Spinal cord (tissue), 10 donors: ENCODE data around the gene CEP85. TPM values are rescaled to one million over a fixed set of nuclear protein-coding genes. Genes with fewer than 3 reads are reported as not detected.

Source experiments
- DNase-seq, 6 donors: peaks; one replicate each; pipeline versions ENCODE4 v3.0.0 to v3.0.0-alpha.2; 2013 to 2015; ENCODE audit warnings: low spot score in 6 of 6, low read depth in 4 of 6
- H3K27ac ChIP-seq: one replicate; pipeline ENCODE4 v1.5.1; 2013; ENCODE audit warnings: low read depth, low read length, control low read depth
- H3K27me3 ChIP-seq: one replicate; pipeline ENCODE4 v1.6.1; 2013; ENCODE audit warnings: low read length; ENCODE audit not compliant: control insufficient read depth, insufficient read depth
- H3K36me3 ChIP-seq: one replicate; pipeline ENCODE4 v1.6.1; 2013; ENCODE audit warnings: low read length; ENCODE audit not compliant: control insufficient read depth, insufficient read depth
- H3K4me1 ChIP-seq: one replicate; pipeline ENCODE4 v1.6.1; 2013; ENCODE audit warnings: low read length; ENCODE audit not compliant: control insufficient read depth, insufficient read depth
- H3K4me3 ChIP-seq: one replicate; pipeline ENCODE4 v1.5.1; 2013; ENCODE audit warnings: low read depth, low read length, control low read depth
- H3K9me3 ChIP-seq: one replicate; pipeline ENCODE4 v1.6.1; 2013; ENCODE audit warnings: low read length; ENCODE audit not compliant: control insufficient read depth, insufficient read depth
- WGBS: methylation state at CpG from one replicate; pipeline ENCODE4 v1.1.5; 2013; ENCODE audit warnings: missing lambda C conversion rate; ENCODE audit not compliant: insufficient coverage; 5-methylcytosine and 5-hydroxymethylcytosine counted together
- polyA plus RNA-seq, 2 donors: library from polyadenylated mRNA; unstranded; fragments of 120-200 nt; gene quantifications; one replicate each; pipeline ENCODE4 v1.2.1, GENCODE V29; 2013; ENCODE audit not compliant: insufficient read length in 2 of 2
- total RNA-seq, 2 donors: library from RNA; depleted of rRNA in 1 of 2; stranded (reverse); fragments of 120-200 nt in 1 of 2; fragments of >200 nt in 1 of 2; gene quantifications; one replicate each; pipeline versions ENCODE4 v1.2.3 to v1.2.4, GENCODE V29; 2013 to 2014
- donor health status: healthy.

Gene CEP85
- total and polyA plus RNA-seq, 4 donors = 14.7 to 20.3 (median 16.7) TPM

DNA sequence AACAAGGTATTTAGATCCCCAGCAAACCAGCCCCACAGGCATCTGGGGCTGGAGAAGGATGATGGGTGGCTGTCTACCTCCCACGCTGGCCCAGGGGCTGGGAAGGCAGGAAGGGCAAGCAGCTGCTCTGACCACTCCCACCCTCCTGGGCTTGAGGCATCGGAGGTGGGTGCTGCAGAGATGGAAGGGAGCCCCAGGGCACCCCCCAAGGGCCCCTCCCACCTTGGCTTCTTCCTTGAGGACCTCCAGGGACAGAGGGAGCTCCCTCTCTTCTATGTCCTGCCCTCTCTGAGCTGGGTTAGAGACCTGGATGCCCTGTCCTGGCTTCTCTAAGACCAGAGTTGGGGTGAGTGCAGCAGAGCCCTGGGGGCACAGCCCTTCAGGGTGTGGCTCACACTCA, 86.9 kb downstream of the CEP85 start:
- H3K36me3 ChIP-seq = peaks cover 3% of the 10 kb centered on the region
- H3K4me1 ChIP-seq = peaks cover 3% of the 10 kb centered on the region
- H3K27ac ChIP-seq = no peak overlapping the region
- no peaks in the 10 kb centered on the region for H3K27me3 ChIP-seq
- H3K4me3 ChIP-seq = no peak overlapping the region
- DNase-seq = no peak
- WGBS = no CpG with 5 or more reads among the region's 2 CpGs
- H3K9me3 ChIP-seq = no peaks in the 10 kb centered on the region

DNA sequence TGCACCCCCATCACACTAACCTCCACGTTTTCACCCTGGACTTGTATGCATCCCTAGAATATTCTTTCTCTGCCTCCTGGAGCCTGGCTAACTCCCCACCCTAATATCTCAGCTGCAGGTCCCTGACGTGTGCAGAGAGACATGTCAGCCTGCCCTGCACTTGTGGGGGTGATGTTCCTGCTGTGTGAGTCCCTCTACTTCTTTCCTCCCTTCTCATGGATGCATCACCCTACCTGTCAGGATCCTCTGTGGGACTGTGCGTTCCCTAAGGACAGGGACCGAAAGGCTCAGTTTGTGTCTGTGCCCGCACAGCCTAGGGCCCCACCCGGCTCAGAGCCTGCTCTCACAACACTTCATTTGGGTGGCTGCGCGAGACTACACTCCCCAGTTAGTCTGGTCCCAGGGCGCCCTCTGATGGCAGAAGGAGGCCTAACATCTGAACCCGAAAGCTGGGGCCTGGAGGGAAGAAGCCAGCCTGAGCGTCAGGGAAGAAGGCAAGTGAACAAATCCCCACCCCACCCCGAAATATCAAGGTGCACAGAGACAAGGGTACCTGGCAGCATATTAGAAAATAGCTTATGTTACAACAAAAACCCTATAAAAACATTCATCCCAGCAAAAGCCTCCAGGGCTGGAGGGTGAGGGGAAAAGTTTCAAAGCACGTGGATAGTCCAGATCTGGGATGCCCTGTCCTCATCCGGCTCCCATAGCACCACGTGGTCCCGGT, 87.5 kb downstream of the CEP85 start:
- peak; percentile 56 to 92 (median 67) for DNase-seq
- no peak overlapping the region for H3K27ac ChIP-seq
- no peak overlapping the region for H3K4me3 ChIP-seq
- peaks cover 3% of the 10 kb centered on the region for H3K4me1 ChIP-seq
- no peaks in the 10 kb centered on the region for H3K27me3 ChIP-seq
- H3K36me3 ChIP-seq = peaks cover 3% of the 10 kb centered on the region
- H3K9me3 ChIP-seq = no peaks in the 10 kb centered on the region
- WGBS = 9% methylated on average over 10 of the region's 16 CpGs

DNA sequence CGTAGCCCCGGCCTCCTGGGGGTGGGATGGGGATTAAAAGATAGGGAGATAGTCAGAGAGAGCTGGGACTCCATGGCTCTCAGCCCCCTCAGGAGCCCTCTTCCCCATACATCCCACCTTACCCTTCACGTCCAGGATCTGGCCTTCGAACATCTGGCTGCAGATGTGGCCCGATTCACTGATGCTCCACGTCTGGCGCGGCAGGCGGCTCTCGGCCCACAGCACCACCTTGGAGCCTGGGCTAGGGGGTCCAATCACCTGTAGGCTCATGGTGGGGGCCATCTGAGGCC, 88.0 kb downstream of the CEP85 start:
- Histone ChIP-seq H3K4me1 (peaks cover 3% of the 10 kb centered on the region), H3K9me3 (no peaks in the 10 kb centered on the region), H3K27me3 (no peaks in the 10 kb centered on the region), H3K27ac (no peak overlapping the region), H3K4me3 (no peak overlapping the region), H3K36me3 (peaks cover 3% of the 10 kb centered on the region)
- WGBS = 87% methylated on average over 8 of the region's 10 CpGs
- no peak for DNase-seq

DNA sequence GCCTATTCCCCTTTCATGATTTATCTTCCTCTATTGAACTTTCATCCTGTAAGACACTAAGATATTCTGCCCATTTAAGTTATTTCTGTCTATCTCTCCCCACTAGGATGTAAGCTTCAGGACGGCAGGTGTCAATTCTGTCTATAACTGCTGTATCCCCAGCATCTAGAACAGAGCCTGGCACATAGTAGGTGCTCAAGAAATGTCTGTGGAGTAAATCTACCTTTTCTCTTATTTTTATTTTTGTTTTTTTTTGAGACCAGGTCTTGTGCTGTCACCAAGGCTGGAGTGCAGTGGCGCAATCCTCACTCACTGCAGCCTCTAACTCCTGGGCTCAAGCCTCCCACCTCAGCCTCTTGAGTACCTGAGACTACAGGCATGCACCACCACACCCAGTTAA, 89.4 kb downstream of the CEP85 start:
- WGBS = 100% methylated on average over 1 of the region's 2 CpGs
- no peaks in the 10 kb centered on the region for H3K27me3 ChIP-seq
- no peaks in the 10 kb centered on the region for H3K9me3 ChIP-seq
- no peak overlapping the region for H3K4me3 ChIP-seq
- H3K27ac ChIP-seq = no peak overlapping the region
- peaks cover 3% of the 10 kb centered on the region for H3K36me3 ChIP-seq
- peaks cover 3% of the 10 kb centered on the region for H3K4me1 ChIP-seq
- no peak for DNase-seq

DNA sequence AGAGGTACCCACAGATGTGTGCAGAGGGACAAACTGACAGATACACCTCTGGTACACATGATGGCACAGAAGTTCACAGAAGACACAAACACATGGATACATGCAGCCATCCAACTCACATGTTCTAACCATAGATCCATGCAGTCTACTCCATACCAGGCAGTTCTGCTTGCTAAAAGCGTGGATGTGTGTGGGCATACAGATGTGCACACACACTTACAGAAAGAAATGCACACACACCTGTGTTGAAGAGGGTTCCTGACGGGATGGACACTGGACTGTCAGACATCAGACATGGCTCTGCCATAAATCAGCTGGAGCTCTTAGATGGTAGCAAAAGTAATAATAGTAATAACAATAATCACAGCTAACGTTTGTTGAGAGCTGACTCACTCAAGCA, 90.5 kb downstream of the CEP85 start:
- no peaks in the 10 kb centered on the region for H3K27me3 ChIP-seq
- H3K9me3 ChIP-seq = no peaks in the 10 kb centered on the region
- no peak overlapping the region for H3K27ac ChIP-seq
- peaks cover 3% of the 10 kb centered on the region for H3K4me1 ChIP-seq
- H3K4me3 ChIP-seq = no peak overlapping the region
- 100% methylated on average over 1 of the region's 3 CpGs for WGBS
- no peak for DNase-seq
- peaks cover 3% of the 10 kb centered on the region for H3K36me3 ChIP-seq

DNA sequence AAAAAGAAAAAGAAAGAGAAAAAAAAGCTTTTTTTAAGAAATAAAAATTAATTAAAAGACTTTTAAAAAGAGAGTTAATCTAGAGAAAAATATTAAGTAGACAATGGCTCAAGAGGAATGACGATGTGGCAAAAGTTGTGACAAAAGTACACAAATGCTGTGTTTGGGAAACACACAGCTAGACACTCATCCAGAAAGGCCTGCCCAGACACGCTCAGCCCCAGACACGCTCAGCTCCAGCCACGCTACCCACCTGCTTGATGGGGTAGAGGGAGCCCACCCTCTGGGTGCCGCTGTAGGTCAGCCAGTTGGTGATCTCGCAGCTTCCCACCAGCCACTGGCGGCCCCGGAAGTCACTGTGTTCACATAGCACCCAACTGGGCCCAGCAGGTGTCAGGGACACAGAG, 94.0 kb downstream of the CEP85 start:
- Histone ChIP-seq H3K27ac (no peak overlapping the region), H3K27me3 (no peaks in the 10 kb centered on the region), H3K9me3 (no peaks in the 10 kb centered on the region), H3K4me3 (no peak overlapping the region), H3K36me3 (no peaks in the 10 kb centered on the region), H3K4me1 (no peaks in the 10 kb centered on the region)
- DNase-seq = no peak
- 83% methylated on average over 7 of the region's 8 CpGs for WGBS

Other genes starting within 250 kb of the CEP85 start
- gene PAFAH2, start 236.1 kb upstream of the CEP85 start, total RNA-seq = 10 to 100 TPM in 1 of 2 donors, 1 to 10 TPM in 1; 6.6 to 11.1 TPM
- 1 to 10 TPM; 6.8 to 9.5 TPM for gene PAFAH2, start 236.1 kb upstream of the CEP85 start, polyA plus RNA-seq
- 1 to 10 TPM; 2.3 to 3.0 TPM for gene EXTL1, start 212.4 kb upstream of the CEP85 start, total RNA-seq
- gene EXTL1, start 212.4 kb upstream of the CEP85 start, polyA plus RNA-seq = 10 to 100 TPM; 12.9 to 14.8 TPM
- under 1 TPM in 1 of 2 donors, not detected in 1; 0.11 TPM for gene SLC30A2, start 188.1 kb upstream of the CEP85 start, total RNA-seq
- under 1 TPM; 0.19 to 0.26 TPM for gene SLC30A2, start 188.1 kb upstream of the CEP85 start, polyA plus RNA-seq
- gene TRIM63, start 166.6 kb upstream of the CEP85 start, total RNA-seq = not detected
- not detected for gene TRIM63, start 166.6 kb upstream of the CEP85 start, polyA plus RNA-seq
- 10 to 100 TPM; 15.1 to 24.8 TPM for gene PDIK1L, start 122.4 kb upstream of the CEP85 start, total RNA-seq
- gene PDIK1L, start 122.4 kb upstream of the CEP85 start, polyA plus RNA-seq = 10 to 100 TPM; 21.6 to 28.8 TPM
- 1 to 10 TPM in 1 of 2 donors, under 1 TPM in 1; 0.10 to 1.7 TPM for gene FAM110D, start 75.1 kb upstream of the CEP85 start, total RNA-seq
- gene FAM110D, start 75.1 kb upstream of the CEP85 start, polyA plus RNA-seq = 1 to 10 TPM; 1.3 to 1.8 TPM
- gene C1orf232, start 65.2 kb upstream of the CEP85 start, total RNA-seq = under 1 TPM in 1 of 2 donors, not detected in 1; 0.50 TPM
- gene C1orf232, start 65.2 kb upstream of the CEP85 start, polyA plus RNA-seq = 1 to 10 TPM; 1.1 to 1.4 TPM
- gene ZNF593, start 64.3 kb upstream of the CEP85 start, total RNA-seq = 10 to 100 TPM in 1 of 2 donors, 1 to 10 TPM in 1; 9.3 to 17.6 TPM
- 10 to 100 TPM; 17.3 to 21.1 TPM for gene ZNF593, start 64.3 kb upstream of the CEP85 start, polyA plus RNA-seq
- not detected for gene ZNF593OS, start 62.4 kb upstream of the CEP85 start, total RNA-seq
- 1 to 10 TPM; 2.3 to 2.7 TPM for gene ZNF593OS, start 62.4 kb upstream of the CEP85 start, polyA plus RNA-seq
- gene CNKSR1, start 56.7 kb upstream of the CEP85 start, total RNA-seq = 1 to 10 TPM; 1.8 to 2.0 TPM
- gene CNKSR1, start 56.7 kb upstream of the CEP85 start, polyA plus RNA-seq = 10 to 100 TPM in 1 of 2 donors, 1 to 10 TPM in 1; 6.1 to 11.2 TPM
- under 1 TPM in 1 of 2 donors, not detected in 1; 0.11 TPM for gene CATSPER4, start 43.6 kb upstream of the CEP85 start, total RNA-seq
- gene CATSPER4, start 43.6 kb upstream of the CEP85 start, polyA plus RNA-seq = under 1 TPM in 1 of 2 donors, not detected in 1; 0.14 TPM
- gene SH3BGRL3, start 45.9 kb downstream of the CEP85 start, total RNA-seq = 10 to 100 TPM; 12.4 to 44.7 TPM
- 100 to 1,000 TPM; 226 to 228 TPM for gene SH3BGRL3, start 45.9 kb downstream of the CEP85 start, polyA plus RNA-seq
- gene UBXN11, start 72.4 kb downstream of the CEP85 start, total RNA-seq = 10 to 100 TPM in 1 of 2 donors, 1 to 10 TPM in 1; 7.5 to 23.7 TPM
- 10 to 100 TPM; 32.3 to 39.1 TPM for gene UBXN11, start 72.4 kb downstream of the CEP85 start, polyA plus RNA-seq
- gene CD52, start 83.8 kb downstream of the CEP85 start, total RNA-seq = 1 to 10 TPM; 1.4 TPM
- under 1 TPM; 0.57 to 0.95 TPM for gene CD52, start 83.8 kb downstream of the CEP85 start, polyA plus RNA-seq
- gene CRYBG2, start 119.9 kb downstream of the CEP85 start, total RNA-seq = under 1 TPM; 0.30 to 0.66 TPM
- 1 to 10 TPM; 1.9 to 2.3 TPM for gene CRYBG2, start 119.9 kb downstream of the CEP85 start, polyA plus RNA-seq
- gene ZNF683, start 138.6 kb downstream of the CEP85 start, total RNA-seq = not detected
- under 1 TPM in 1 of 2 donors, not detected in 1; 0.14 TPM for gene ZNF683, start 138.6 kb downstream of the CEP85 start, polyA plus RNA-seq
- not detected for gene LIN28A, start 176.6 kb downstream of the CEP85 start, total RNA-seq
- under 1 TPM in 1 of 2 donors, not detected in 1; 0.20 TPM for gene LIN28A, start 176.6 kb downstream of the CEP85 start, polyA plus RNA-seq
- gene DHDDS, start 198.1 kb downstream of the CEP85 start, total RNA-seq = 10 to 100 TPM; 28.1 to 37.7 TPM
- gene DHDDS, start 198.1 kb downstream of the CEP85 start, polyA plus RNA-seq = 10 to 100 TPM; 35.0 to 48.3 TPM
- 100 to 1,000 TPM; 370 to 564 TPM for gene HMGN2, start 238.2 kb downstream of the CEP85 start, total RNA-seq
- 100 to 1,000 TPM; 693 to 696 TPM for gene HMGN2, start 238.2 kb downstream of the CEP85 start, polyA plus RNA-seq